PFSK-1 (cell line): ENCODE results near the gene GLYATL1.

Experiments used
- FOXP2 ChIP-seq: optimal IDR thresholded peaks from 2 replicates; pipeline ENCODE3; 2011; ENCODE audit warnings: borderline replicate concordance, control low read depth, inconsistent platforms; ENCODE audit not compliant: insufficient read depth; ENCODE audit errors: extremely low read length, extremely low read depth
- POLR2AphosphoS5 ChIP-seq: IDR thresholded peaks from 2 replicates; pipeline ENCODE4 v1.6.1; 2012; ENCODE audit warnings: low read depth, mild to moderate bottlenecking, control low read depth, low read length, moderate library complexity
- REST ChIP-seq, 2 experiments: IDR thresholded peaks; 2 replicates each; pipeline versions ENCODE4 v1.6.1 to v1.8.0; 2011 to 2012; ENCODE audit warnings: low read depth in 2 of 2, low read length in 2 of 2, control low read depth in 1 of 2, inconsistent platforms in 1 of 2, mild to moderate bottlenecking in 1 of 2, moderate library complexity in 1 of 2; ENCODE audit not compliant: insufficient read depth in 1 of 2
- SIN3A ChIP-seq: IDR thresholded peaks from 2 replicates; pipeline ENCODE4 v1.6.1; 2012; ENCODE audit warnings: mild to moderate bottlenecking, low read length, moderate library complexity, borderline replicate concordance; ENCODE audit not compliant: insufficient read depth
- TAF1 ChIP-seq: IDR thresholded peaks from 2 replicates; pipeline ENCODE4 v1.6.1; 2012; ENCODE audit warnings: low read length, control low read depth, borderline replicate concordance; ENCODE audit not compliant: insufficient read depth

Gene GLYATL1

DNA sequence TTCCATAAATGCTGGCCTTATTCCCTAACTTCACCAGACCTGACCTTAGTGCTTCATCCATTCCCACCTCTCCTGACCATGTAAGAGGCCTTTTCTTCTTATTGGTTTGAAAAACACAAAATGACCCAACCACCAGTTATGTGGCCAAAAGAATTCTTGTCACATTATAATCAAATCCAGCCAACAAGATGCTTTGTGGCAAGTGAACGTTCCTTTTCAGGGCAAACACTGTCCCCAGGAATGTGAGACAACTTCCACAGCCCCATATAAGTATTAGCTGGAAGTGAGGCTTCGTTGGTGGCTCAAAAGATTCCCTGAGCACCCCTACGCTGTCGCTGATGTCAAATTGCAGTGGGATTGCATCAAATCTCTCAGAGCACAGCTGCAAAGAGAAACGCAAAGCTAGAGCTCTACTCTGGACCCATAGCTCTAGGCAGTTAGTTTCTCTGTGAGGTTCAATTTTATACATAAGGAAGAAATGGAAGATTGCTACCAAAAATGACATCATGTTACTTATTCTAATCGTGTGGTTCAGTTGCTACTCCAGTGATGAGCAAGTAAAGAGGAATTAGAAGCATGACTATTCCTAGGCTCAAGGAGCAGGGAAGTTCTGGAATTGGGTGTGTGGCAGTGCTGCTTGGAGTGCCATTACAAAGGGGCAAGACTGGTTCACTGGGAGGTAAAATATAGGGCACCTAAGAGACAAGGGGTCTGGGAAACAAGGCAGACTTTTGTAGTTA lies 26.1 kb downstream of the GLYATL1 start:
- TF ChIP-seq SIN3A, result no peak
- no peak for TF ChIP-seq TAF1
- no peak for TF ChIP-seq FOXP2
- no peak for TF ChIP-seq POLR2AphosphoS5
- no peak for TF ChIP-seq REST (IDR thresholded peaks at IDR 0.05; ENCODE audit: insufficient read depth in 1 of 2, low read depth in 2 of 2, low read length in 2 of 2)

DNA sequence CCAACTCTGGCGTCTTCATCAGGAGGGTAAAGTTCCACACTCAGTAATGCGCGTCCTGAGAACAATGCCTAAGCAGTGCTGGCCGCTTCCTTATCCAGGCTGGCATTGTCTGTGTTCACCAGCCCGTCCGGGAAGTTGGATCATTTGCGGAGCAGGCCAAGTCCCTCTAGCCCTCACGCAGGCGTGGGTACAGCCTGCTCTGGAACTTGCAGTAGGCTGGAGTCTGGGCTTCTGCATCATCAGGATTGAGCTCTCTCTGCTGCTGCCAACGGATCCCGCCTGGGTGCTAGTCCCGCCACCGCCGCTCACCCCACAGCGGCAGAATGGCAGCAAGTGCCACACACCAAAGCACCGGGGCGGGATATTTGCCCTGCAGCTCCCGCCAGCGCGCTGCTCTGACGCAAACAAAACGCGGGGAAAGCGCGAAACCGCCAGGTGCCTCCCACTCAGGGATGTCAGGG lies 29.0 kb downstream of the GLYATL1 start:
- TF ChIP-seq REST (IDR thresholded peaks at IDR 0.05; ENCODE audit: insufficient read depth in 1 of 2, low read depth in 2 of 2, low read length in 2 of 2) (no peak), TAF1 (no peak), POLR2AphosphoS5 (no peak), SIN3A (no peak), FOXP2 (no peak)

DNA sequence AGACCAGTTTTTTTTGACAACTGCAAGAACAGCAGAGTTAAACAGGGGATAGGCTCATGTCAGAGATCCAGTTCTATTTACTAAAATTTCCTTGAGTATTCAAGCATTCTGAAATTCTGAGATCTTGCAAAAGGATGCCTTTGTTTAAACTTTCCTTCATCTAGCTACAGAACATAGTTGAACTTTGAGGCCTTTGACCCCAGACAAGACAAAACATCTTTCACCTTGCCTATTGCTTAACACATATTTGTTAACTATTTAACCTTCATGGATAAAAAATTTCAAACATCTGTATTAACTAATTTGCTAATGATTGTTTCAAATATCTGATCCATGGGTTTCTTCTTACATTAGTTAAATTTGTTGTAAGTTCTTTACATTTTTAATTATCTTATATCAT lies 38.2 kb downstream of the GLYATL1 start:
- TF ChIP-seq TAF1, result no peak
- no peak for TF ChIP-seq SIN3A
- no peak for TF ChIP-seq REST (IDR thresholded peaks at IDR 0.05; ENCODE audit: insufficient read depth in 1 of 2, low read depth in 2 of 2, low read length in 2 of 2)
- TF ChIP-seq POLR2AphosphoS5, result no peak
- TF ChIP-seq FOXP2, result no peak

- no peak for TF ChIP-seq TAF1
- TF ChIP-seq FOXP2, result no peak
- no peak for TF ChIP-seq REST (IDR thresholded peaks at IDR 0.05; ENCODE audit: insufficient read depth in 1 of 2, low read depth in 2 of 2, low read length in 2 of 2)
- TF ChIP-seq SIN3A, result no peak
- TF ChIP-seq POLR2AphosphoS5, result no peak
These were observed 39.9 kb downstream of the GLYATL1 start for GRCh38 chr11:58979222-58979621.
